ENCODE data around the gene MAD2L2.

The MAD2L2 gene

DNA sequence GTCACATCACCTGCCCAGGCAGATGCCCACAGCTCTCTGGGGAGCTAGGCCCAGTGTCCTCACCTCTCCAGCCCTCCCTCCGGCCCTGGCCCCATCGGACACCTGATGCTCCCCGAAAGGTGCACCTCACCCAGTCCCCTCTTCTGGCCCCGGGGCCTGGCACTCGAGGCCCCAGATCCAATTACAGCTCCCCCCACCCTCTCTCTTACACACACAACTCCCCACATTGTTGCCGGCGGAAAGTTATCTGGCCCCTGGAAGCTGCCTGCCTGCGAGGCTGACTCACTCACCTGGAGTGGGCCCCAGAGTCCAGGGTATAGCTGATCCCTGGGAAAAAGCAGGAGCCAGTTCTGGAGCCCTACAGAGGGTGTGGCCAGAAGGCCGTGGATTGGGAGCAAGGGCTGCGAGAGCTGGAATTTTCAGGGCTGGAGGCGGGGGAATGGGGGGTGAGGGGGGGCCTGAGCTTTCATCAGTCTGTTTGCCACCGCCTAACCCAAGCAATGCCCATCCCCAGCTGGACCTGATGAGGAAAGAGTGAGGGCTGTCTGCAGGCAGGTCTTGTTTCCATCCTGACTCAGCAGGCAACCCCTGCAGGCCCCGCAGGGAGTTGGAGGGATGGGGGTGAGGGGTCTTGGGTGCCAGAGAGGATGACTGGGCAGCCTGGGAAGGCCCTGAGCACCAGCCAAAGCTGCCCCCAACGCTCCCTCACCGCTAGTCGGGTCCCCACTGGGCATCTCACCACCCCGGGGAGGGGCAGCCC is 27.7 kb downstream of the MAD2L2 start:
- DNase-seq, result no peak

DNA sequence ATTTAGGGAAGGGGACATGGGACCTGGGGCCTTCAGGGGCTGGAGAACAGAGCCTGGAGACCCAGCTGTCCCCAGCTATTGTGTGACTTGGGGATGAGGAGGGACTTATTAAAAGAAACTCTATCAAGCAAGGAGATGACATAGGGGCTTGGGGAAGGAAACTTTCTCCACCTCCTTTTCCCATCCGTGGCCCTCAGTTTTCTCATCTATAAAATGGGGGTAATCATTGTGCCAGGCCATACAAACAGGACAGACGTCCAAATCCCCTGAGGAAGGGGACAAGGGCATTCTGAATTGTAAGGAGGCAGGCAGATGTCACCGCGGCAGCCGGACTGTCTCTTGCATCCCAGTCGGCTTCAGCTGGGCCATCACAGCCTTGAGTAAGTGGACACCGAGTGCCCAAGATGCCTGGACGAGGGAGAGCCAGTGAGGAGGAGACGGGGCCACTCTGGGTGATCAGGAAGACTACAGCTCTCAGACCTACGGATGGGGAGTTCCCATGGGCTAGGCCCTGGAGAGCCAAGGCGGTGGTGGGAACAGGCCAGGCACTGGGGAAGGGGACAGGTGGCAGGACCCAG is 28.7 kb downstream of the MAD2L2 start:
- DNase-seq, result no peak

DNA sequence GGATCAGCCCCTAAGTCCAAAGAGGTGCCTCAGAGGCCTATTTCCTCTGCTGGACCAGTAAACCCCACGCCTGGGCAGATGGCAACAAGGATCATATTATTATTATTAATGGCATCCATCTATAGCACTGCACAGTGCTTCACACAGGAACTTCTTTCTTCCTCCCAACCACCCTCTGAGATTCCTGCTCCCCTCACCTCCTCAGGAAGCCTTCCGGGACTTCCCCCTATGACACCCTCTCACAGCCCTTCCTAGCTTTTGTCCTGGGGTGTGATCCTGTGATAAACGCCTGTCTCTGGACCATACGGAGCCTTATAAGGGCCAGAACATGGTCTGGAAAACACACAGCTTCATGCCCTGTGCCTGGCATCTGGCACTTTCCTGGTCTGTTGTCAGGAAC is 29.9 kb downstream of the MAD2L2 start:
- DNase-seq, result no peak

DNA sequence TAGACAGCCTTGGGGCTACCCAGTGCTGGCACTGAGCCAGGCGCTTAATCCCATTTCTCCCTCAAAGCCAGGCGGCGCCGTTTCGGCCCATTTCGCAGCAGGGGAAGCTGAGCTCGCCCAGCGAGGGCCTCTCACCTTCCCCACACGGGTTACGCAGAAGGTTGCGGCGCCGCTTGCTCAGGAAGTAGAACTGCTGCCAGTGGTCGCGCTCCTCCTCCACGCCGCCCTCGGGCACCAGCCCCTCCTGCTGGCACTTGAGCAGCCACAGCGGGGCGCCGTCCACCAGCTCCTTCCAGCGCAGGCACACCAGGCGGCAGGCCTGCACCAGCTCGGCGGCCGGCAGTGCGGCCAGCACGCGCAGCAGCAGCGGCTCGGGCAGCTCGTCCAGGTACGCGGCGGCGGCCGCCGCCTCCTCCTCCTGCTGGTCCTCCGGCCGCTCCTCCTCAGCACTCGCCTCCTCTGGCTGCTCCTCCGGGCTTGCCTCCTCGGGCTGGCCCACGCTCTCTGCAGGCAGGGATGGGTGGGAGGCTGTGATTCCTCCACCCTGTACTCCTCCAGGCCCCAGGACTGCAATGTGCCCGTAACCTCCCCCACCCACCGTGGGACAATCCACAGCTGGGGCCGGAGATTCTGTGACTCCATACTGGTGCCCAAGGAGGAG is 30.5 kb downstream of the MAD2L2 start:
- DNase-seq, result peak; percentile 62 to 79

DNA sequence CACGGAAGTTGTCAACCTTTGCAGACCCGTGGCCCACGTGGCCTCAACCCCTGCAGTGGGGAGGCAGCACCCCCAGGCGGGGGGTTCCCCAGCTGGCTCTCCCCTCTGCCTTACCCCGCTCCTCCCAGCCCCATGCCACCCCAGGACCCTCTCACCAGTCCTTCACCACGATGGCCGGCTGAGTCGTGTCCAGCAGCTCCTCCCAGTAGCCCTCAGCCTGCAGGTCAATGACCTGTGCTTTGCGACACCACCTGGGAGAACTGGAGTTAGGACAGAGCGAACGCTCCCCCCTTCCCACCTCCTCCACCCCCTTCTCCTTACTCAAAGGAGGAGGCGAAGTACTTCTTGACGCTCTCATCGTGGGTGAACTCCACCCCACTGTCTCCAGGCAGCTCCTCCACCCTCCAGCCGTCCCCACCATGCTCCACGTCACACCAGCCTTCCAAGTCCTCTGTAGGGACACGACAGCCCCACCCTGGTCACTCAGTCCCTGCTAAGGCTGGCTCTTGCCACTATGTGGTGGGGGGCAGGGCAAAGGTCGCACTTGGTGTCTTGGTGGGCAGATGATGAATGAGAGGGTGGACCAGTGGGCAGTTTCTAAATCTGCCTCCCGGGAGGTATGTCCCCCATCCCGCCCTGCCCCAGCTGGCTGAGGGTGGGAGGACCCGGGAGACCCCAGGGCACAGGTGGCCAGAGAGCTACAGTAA is 31.2 kb downstream of the MAD2L2 start:
- DNase-seq, result no peak

DNA sequence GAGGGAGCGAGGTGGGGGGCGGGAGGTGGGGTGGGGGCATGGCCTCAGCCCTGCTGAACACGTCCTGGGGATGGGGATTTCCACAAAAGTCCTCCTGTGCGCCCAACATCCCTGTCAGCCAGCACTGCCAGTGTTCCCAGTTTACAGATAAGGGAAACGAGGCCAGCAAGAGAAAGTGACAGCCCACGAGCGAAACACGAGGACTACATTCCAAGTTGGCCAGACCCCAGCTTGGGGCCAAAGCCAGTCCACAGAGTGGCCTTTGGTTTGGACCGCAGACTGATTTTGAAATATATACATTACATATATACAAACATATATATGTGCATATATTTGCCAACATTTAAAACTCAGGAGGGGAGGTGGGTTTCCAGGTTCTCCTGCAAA is 31.7 kb downstream of the MAD2L2 start:
- DNase-seq, result no peak

DNA sequence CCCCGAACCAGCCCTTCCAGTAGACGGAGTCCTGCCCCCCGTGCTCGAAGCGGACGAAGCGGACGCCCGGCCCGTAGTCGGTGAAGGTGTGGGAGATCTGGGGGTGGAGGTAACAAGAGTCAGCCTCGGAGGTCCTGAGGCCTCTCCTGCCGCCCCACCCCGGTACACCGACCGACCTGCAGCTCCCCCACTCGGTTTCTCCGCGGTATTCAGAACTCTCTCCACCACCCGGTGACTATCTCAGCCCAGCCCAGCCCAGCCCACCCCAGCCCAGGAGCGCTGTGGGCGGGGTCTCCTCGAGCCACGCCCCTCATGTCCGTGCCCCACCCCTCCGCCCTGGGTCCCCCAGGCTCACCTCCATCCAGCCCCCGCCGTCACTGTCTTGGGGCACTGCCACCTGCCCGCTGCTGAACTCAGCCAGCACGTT is 32.2 kb downstream of the MAD2L2 start:
- DNase-seq, result no peak

DNA sequence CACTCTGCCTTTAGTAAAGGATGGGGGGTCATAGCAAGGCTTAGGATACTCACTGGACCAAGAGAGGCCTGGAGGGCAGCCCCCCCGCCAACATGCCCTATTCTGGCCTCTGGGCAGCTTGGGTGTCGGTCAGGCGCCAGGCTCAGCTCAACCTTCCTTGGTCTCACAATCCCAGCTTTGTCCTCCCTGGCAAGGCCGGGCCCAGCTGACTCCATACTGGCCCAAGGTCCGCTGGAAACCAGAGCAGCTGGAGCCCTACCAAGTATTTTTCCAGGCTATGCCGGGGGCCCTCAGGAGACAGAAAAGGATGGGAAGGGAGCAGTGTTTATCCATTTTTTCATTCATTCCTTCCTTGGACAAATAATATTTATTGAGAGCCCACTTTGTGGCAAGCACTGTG is 32.9 kb downstream of the MAD2L2 start:
- DNase-seq, result no peak

DNA sequence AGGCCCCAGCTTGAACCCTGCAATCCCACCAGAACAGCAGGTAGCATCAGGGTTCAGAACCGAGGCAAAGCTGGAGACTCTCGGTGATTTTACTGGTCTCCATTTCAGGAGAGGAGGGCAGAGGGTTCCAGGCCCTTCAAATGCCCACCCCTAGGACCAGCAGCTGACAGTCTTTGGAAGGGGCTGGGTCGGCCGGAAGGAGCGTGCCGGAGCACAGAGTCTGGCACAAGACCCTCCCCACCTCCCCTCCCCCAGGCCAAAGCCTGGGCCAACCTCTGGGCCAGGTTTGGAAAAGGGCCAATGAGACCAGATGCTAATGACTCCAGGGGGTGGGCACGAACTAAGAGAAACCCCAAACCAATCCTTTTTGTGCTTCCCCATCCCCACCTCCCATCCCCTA is 33.6 kb downstream of the MAD2L2 start:
- no peak for DNase-seq

DNA sequence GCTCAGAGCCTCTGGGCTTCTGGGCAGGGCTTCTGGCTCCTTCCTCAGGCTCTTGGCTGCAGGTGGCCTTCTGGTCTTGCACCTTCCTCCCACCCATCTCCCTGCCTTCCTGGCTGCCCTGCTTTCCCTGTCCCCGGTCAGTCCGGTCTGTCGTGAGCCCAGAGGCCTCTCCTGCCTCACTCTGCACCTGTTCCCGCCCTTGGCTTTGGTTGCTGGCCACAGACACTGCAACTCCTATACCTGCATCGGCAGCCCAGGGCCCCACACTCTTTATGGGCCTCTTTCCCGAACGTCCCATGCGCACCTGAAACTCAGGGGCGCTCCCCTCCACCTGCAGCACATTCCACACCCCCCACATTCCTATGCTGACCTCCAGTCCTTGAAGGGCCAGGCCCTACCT is 34.6 kb downstream of the MAD2L2 start:
- no peak for DNase-seq

DNA sequence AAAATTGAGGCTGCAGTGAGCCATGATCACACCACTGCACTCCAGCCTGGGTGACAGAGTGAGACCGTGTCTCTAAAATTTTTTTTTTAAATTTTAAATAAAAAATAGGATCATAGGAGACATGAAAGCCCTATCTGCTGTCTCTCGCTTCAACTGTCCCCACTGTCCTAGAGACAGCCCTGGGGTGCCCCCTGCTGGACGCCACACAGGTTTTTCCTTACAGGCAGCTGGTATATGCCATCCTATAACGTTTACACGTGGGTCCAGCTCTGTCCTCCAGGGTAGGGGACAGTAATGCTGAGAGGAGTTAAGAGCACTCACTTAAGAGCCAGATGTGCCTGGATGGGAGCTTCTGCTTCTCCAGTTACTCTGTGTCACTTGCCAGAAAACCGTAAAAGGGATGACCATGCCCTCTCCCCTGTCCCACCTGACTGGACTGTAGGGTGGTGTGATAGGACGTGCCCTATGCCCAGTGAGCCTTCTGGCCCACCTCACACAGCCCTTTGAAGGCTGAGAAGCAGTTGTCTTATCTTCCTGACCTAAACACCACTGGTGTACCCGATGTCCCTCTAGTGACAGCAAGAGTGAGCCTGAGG is 35.2 kb downstream of the MAD2L2 start:
- DNase-seq, result peak; percentile 73 to 86

DNA sequence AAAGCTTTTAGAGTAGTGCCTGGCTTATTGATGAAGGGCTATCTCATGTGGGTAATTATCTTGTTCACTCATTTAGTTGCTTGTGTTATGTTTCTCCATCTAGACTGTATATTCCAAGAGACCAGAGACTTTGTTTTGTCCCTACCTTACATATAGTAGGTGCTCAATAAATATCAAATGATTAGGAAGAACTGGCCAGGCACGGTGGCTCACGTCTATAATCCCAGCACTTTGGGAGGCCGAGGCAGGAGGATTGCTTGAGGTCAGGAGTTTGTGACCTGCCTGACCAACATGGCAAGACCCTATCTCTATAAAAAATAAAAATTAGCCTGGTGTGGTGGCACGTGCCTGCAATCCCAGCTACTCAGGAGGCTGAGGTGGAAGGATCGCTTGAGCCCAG is 35.7 kb downstream of the MAD2L2 start:
- DNase-seq, result no peak

DNA sequence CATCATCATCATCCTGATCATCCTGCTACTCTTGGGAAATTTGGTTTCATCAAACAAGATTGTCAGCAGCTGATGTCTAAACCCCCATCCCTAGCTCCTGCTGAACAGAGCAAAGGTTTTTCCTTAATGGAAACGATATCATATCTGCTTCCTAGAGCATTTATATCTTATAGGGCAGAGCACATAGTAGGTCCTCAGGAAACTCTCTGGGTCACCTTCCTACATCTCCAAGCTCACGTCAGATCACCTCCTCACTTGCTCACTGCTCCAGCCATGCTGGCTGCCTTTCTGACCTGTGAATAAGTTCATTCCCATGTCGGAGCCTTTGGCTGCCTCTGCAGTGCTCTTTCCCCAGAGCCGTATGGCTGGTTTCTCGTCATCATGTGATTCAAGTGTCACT is 37.2 kb downstream of the MAD2L2 start:
- DNase-seq, result no peak

DNA sequence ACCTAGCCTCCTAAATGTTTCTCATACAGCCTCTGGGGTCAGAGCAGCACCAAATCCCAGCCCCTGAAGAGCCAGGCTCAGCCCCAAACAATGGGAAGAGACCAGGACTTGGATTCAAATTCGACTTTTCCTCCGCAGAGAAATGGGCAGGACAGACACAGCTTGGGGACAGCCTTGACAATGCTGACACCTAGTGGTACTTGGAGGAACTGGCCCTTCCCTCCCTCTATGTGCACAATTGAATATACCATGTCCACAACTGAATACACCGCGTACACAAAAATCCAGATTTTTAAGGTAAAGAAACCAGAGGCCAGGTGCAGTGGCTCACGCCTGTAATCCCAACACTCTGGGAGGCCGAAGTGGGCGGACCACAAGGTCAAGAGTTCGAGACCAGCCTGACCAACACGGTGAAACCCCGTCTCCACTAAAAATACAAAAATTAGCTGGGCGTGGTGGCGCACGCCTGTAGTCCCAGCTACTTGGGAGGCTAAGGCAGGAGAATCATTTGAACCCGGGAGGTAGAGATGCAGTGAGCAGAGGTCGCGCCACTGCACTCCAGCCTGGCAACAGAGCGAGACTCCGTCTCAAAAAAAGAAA is 38.4 kb downstream of the MAD2L2 start:
- DNase-seq, result peak; percentile 75

DNA sequence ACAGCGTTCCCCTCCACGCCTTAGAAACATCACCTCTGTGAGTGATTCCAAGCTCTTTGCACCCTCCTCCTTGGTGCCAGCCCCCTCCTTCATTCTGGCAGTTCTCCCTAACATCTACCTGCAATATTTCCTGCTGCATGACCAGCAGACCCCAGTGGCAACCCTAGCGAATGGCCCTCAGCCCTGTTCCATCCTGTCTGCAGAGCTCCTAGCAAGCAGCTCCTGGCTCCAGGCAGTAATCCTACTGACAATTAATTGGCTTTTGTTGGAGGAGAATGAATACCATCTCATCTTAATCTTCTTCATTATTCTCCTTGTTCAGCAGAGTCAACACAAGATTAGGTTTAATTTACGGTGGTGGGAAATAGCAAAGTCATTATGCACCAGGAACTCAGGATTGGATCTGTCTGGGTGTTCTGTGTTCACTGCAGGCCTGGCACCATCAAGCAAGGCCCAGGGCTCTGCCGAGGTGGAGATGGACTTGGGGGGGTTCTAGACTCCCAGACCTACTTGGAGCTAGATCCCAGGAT is 39.1 kb downstream of the MAD2L2 start:
- DNase-seq, result no peak

DNA sequence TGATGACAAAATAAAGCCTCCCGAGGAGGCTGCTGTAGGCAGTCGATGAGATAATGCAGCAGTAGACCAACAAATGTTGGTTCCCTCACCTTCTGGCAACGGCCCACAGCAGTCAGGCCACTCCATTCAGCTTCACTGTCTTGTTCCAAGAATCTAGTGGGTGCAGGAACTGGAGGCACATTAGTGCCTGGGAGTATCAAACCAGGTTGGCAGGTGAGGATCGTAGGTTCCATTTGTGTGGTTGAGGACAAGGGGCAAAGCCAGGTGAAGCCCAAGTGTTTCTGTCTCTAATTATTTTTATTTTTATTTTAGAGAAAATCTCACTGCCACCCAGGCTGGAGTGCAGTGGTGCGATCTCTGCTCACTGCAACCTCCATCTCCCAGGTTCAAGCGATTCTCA is 40.0 kb downstream of the MAD2L2 start:
- no peak for DNase-seq

DNA sequence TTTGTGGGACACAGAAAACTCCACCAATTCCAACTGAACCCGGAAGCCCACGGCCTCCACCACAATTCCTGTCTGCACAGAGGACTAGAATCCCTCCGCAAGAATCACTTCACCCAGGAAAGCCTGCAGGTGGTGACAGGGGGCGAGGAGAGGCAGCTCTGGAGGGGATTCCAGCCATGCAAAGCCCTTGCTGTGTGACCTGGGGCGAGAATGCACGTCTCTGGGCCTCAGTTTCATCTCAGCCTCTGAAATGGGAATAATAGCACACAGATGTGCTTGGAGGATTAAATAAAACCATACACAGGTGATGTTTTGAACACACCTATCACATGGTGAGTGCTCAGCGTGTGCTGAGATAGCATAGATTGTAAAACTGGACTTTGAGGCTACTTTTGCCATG is 40.8 kb downstream of the MAD2L2 start:
- DNase-seq, result no peak

DNA sequence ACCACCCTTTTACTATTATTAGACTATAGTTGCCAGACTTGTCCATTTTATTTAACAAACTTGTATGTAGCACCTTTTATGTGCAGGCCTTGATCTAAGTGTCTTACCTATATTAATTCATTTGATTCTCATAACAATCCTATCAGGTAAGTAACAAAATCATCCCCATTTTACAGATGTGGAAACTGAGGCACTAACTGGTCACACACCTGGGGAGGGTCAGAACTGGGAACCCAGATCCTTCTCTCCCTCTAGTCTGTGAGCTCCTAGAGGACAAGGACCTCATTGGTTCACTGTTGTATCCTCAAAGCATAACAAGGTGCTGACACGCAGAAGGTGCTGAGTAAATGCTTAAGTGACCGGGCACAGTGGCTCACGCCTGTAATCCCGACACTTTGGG is 41.6 kb downstream of the MAD2L2 start:
- no peak for DNase-seq

DNA sequence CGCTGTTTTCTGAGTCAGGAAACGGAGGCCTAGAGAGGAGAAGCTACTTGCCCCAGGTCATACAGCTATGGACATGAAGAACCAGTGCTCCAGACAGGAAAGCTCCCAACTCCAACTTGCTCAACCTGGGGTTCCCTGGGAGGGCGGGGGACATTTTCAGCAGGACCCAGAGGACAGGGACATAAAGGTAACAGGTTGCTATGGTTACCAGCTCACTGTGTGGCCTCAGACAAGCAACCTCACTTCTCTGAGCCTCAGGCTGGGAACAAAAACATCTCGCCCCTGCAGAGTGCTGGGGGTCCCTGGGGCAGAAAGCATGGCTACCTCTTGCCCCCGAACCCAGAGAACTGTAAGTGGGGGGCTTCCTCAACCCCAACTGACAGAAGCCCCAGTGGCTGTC is 42.8 kb downstream of the MAD2L2 start:
- no peak for DNase-seq

DNA sequence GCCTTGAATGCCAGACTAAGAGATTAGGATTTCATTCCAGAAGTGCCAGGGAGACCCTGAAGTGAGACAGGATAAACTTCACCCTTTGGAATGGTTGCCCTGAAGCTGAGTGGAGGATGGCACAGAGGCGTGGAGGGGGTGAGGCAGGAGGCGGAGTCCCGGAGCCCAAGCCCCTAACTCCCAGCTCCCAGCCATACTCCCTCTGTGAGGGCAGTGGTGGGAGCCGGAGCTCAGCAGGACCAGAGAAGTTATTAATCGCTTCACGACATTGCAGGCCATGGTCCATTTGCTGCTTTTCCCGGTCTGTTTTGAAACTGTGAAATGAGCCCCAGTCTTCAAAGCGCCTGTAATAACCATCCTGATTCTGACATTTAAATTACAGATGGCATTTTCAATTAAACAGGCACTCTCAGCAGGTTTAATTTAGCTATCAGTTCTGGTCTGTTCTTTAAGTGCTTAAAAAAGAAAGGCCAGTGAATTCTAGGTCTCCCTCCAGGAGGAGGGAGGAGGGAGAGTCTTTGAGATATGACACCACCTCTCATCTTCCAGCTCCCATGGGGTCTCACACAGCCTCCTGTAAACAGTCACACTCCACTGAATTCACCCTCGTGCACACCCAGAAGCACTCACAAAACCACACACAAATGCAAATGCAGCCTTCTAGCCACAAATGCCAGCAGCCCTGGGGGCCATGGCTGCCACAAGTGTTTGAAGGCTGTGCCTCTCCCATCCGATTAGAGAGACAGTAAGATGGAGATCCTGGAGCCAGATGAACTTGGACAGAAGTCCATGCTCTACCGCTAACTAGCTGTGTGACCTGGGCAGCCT is 46.4 kb downstream of the MAD2L2 start:
- DNase-seq, result no peak

DNA sequence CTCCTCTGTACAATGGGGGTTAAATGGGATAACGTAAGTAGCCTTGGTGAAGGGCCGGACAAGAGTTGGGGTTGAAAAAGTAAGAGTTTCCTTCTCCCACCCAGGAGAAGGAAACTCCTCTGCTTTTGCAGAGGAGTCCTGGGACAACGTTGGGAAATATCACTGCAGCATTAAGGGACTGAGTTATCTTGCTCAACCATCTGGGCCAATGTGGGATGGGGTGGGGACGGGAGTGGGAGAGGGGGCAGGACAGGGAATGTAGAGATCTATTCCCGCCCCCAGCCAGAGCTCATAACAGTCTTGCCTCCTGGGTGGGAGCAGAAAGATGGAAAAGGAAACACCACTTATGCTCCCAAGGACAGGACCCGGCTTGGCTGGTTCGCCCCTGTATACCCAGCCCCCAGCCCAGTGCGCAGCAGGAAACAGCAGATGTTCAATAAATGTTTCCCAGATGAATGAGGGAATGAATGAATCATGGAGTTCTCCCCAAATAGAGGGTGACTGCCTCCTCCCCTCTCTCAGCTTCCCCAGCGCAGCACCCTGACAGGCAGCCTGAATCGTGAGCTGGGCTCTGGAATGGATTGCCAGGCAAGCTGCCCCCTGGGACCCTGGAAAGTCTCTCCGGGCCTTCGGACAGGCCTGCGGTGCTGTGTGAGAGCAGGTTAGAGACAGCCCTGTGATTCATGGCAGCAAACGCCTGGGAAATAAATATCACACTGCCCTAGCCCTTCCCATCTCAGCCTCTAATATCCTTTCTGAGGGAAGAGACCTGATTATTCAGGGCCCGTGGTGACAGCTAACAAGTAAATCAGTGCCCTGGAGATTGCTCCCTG is 51.5 kb downstream of the MAD2L2 start:
- DNase-seq, result no peak
